Inflammatory macrophage (primary cell): ENCODE data around the gene UBR3.
"Not testable (repeated sequence)": the region's sequence is repeated elsewhere in the genome, so short reads cannot be mapped to it uniquely, and the experiment has no call there.

ENCODE experiments used
- DNase-seq, 2 donors: peaks; one replicate each; pipeline ENCODE4 v3.0.0-alpha.2; 2020 to 2022

The UBR3 gene

DNA sequence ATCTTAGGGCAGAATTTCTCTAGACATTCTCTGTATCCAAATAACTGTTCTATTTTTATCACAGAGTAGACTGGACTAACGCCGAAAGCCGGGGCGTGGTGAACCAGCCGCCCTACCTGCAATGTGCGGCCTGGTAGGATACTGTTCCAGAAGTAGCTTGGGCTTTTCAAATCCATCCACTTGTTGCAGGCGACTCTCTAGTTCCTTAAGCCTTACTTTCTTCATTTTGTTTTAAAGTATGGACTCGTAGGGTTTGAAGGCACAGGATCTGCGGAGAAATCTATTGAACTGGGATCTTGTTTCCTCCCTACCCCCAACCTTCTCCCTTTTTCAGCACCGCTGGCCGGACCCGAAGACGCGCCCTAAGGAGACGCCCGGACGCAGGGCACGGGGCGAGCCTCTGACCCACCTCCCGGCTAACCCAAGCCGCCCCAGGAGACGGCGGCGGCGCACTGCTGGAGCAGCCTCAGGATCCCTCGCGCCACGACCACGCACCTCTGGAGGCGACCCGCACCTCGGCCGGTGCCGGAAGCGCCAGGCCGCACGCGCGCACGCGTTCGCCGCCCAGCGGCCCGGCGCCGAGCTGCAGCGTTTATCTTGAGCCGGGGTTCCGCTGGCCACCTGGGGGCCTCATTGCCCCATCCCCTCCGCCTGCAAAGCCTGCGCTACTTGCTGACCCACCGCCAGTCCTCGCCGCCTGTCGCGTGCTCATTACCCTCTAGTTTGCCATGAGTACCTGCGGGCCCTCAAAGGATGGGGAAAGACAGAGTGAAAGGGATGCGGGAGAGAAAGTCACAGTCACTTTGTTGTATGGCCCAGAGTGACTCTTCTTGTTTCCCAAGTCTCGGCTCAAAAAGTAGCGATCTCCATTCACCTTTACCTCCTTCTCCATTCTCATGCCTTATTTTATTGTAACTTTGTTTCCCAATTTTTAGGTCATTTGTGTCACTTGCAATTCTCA, 2.6 kb upstream of the UBR3 start, which contains the start of gene METTL5:
TSS of gene METTL5 (minus strand) at position 533 of the 961 bp plus-strand sequence. CDS start at position 225, 308 bp downstream.
- peak; percentile 80 to 85 for DNase-seq

- DNase-seq = peak; percentile 31 to 40
Observed at GRCh38 chr2:169828141-169828811, 1.0 kb downstream of the UBR3 start.

- DNase-seq = no peak
Observed at GRCh38 chr2:169834401-169834800, 7.1 kb downstream of the UBR3 start.

DNA sequence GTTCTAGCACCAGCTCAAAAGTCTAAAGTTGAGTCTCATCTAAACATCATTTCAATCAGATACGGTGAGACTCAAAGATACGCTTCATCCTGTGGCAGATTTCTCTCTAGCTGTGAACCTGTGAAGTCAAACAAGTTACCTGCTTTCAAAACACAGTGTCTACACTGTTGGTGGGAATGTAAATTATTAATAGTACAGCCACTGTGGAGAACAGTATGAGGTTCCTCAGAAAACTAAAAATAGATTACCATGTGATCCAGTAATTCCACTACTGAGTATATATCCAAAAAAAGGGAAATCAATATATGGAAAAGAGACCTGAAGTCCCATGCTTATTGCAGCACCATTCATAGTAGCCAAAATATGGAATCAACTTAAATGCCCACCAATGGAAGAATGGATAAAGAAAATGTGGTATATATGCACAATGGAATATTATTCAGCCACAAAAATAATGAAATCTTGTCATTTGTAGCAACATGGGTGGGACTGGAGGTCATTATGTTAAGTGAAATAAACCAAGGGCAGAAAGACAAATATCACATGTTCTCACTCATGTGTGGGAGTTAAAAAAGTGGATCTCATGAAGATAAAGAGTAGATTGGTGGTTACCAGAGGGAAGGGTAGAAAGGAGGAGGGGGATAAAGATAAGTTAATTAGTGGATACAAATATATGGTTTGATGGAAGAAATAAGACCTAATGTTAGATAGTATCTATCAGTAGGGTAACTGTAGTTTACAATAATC, 11.7 kb downstream of the UBR3 start:
- DNase-seq = peak in 1 of 2 donors; percentile 11

GRCh38 chr2:169839954-169840746, 12.9 kb downstream of the UBR3 start:
- DNase-seq = no peak

- DNase-seq = no peak
Observed at GRCh38 chr2:169840747-169841142, 13.5 kb downstream of the UBR3 start.

DNA sequence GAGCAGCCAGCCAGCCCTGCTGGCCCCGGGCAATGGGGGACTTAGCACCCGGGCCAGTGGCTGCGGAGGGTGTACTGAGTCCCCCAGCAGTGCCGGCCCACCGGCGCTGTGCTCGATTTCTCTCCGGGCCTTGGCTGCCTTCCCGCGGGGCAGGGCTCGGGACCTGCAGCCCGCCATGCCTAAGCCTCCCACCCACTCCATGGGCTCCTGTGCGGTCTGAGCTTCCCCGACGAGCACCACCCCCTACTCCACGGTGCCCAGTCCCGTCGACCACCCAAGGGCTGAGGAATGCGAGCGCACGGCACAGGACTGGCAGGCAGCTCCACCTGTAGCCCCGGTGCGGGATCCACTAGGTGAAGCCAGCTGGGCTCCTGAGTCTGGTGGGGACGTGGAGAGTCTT, 14.4 kb downstream of the UBR3 start:
- not testable (repeated sequence) for DNase-seq

DNA sequence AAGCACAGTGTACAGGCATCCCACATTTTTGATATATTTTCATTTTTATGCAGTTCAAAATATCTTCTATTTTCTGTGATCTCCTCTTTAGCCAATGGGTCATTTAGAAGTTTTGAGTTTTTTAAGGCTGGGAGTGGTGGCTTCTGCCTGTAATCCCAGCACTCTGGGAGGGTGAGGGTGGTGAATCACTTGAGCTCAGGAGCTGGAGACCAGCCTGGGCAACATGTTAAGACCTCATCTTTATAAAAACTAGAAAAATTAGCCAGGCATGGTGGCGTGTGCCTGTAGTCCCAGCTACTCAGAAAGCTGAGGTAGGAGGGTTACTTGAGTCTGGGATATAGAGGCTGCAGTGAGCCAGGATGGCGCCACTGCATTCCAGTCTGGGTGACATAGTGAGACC, 17.8 kb downstream of the UBR3 start:
- no peak for DNase-seq

- DNase-seq = not testable (repeated sequence)
Observed at GRCh38 chr2:169848959-169849693, 21.9 kb downstream of the UBR3 start.

GRCh38 chr2:169849710-169850109, 22.5 kb downstream of the UBR3 start:
- DNase-seq = no peak

DNA sequence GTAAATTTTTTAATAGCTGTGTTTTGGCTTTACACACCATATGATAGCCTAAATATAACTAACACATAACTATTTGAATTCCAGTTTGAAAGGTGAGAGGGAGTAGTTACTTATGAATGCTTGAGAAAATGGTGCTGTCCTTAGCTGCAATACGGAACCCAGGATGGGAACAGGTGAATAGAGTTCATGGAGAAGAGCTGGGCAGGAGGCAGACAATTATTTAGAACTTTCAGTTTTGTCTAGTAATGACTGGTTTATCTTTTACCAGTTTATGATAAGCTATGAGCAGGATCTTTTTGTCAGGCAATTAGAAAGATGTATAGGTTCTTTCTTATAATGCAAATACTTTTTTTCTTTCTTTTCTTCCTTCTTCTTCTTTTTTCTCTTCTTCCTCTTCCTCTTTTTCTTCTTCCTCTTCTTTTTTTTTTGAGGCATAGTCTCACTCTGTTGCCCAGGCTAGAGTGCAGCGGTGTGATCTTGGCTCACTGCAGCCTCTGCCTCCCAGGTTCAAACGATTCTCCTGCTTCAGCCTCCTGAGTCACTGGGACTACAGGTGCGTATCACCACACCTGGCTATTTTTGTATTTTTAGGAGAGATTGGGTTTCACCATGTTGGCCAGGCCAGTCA, 25.9 kb downstream of the UBR3 start:
- DNase-seq = no peak

DNA sequence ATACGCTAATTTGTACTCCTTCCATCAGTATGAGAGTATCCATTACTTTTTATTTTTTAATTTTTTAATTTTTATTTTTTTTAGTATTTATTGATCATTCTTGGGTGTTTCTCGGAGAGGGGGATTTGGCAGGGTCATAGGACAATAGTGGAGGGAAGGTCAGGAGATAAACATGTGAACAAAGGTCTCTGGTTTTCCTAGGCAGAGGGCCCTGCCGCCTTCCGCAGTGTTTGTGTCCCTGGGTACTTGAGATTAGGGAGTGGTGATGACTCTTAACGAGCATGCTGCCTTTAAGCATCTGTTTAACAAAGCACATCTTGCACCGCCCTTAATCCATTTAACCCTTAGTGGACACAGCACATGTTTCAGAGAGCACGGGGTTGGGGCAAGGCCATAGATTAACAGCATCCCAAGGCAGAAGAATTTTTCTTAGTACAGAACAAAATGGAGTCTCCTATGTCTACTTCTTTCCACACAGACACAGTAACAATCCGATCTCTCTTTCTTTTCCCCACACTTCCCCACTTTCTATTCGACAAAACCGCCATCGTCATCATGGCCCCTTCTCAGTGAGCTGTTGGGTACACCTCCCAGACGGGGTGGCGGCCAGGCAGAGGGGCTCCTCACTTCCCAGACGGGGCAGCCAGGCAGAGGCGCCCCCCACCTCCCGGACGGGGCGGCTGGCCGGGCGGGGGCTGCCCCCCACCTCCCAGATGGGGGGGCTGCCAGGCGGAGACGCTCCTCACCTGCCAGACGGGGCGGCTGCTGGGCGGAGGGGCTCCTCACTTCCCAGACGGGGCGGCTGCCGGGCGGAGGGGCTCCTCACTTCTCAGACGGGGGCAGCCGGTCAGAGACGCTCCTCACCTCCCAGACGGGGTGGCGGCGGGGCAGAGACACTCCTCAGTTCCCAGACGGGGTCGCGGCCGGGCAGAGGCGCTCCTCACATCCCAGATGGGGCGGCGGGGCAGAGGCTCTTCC, 28.3 kb downstream of the UBR3 start:
- not testable (repeated sequence) for DNase-seq

DNA sequence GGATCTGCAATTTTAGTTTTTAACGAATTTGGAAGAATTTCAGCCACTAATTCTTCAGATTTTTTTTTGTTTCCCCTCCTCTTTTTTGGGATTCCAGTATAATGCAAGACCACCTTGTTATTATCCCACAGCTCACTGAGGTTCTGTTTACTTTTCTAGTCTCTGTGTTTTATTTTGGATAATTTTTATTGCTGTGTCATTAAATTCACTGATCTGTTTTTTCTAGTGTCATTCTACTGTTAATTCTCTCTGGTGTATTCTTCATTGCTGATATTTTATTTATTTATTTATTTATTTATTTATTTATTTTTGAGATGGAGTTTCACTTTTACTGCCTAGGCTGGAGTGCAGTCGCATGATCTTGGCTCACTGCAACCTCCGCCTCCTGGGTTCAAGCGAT, 32.2 kb downstream of the UBR3 start:
- DNase-seq = no peak

DNA sequence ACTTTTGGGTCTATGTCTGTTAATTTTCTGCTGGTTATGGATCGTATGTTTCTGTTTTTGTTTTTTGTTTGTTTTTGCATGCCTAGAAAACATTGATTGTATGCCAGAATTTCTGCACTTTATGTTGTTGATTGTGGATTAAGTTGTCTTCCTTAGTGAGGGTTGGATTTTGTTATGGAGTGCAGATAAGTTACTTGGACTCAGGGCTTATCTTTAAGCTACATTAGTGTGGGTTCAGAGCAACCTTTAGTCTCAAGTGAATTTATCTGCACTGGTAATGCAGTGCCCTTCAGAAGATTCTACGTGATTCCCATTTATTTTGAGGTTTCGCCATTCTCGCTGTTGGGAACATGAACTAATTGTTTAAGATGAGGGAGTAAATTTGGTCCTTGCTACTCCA, 32.9 kb downstream of the UBR3 start:
- no peak for DNase-seq

DNA sequence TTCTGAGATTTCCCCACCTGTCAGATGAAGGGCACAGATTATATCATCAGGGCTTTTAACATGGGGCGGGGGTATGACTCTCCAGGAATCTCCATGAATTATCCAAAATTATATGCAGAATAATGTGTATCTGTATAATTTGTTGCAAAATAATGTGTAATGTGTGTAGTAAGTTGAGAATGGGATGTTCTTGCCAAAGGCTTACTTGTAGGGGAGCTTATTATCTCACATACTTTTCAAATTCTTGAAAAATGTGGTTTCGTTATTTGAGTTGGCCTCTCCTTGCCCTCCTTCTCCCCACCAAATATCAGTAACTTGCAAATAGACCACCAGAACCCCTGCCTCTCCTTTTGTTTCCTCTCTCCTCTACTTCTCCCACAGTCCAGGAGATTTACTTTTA, 35.6 kb downstream of the UBR3 start:
- no peak for DNase-seq

DNA sequence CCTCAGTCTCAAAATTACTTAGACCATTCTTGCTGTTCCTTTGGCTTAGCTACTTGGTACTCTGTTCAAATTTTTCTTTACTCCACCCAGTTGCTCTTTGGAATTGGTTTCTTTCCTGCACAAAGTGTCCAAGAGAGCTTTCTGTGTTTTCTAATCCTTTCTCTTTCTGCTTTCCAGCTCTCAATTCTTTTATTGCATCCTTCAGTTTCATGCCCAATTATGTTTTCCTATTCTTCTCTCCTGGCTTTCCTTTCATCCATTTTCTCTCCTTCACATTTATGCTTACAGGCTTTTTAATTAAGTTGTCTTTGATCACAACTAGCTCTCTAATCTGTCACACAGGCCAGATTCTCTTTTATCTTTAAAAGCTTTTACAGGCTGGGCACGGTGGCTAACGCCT, 38.2 kb downstream of the UBR3 start:
- no peak for DNase-seq

DNA sequence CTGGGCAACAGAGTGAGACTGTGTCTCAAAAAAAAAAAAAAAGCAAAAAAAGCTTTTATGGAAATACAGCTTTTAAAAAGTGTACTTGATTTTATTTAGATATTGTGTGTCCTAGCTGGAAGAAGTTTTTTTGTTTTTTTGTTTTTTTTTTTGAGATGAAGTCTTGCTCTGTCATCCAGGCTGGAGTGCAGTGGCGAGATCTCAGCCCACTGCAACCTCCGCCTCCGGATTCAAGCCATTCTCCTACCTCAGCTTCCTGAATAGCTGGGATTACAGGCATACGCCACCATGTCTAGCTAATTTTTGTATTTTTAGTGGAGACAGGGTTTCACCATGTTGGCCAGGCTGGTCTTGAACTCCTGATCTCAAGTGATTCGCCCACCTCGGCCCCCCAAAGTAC, 39.0 kb downstream of the UBR3 start:
- peak; percentile 25 to 68 for DNase-seq

GRCh38 chr2:169867579-169867978, 40.3 kb downstream of the UBR3 start:
- no peak for DNase-seq

DNA sequence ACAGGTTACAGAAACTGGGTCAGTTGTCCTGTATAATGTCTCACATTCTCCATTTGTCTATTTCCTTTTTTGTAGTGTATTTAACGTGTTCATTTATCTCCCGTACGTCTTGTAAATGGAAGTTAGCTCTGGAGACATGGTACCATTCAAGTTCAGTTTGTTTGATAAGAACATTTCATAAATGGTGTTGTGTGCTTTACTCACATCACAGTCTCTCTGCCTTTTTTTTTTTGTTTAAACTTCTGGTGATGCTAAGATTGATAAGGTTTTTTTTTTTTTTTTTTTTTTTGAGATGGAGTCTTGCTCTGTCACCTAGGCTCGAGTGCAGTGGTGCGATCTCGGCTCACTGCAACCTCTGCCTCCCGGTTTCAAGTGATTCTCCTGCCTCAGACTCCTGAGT, 41.7 kb downstream of the UBR3 start:
- no peak for DNase-seq

DNA sequence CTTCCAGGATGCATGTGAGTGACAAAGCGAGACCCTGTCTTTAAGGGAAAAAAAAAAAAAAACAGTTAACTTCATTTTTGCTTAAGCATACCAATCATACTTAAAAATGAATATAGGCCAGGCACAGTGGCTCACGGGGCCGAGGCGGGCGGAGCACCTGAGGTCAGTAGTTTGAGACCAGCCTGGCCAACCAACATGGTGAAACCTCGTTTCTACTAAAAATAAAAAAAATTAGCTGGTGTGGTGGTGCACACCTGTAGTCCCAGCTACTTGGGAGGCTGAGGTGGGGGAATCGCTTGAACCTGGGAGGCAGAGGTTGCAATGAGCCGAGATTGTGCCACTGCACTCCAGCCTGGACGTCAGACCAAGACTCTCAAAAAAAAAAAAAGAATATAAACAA, 44.1 kb downstream of the UBR3 start:
- not testable (repeated sequence) for DNase-seq
